Gastrocnemius medialis (tissue), 4 donors: ENCODE results near the gene ADAM21. TPM values are rescaled to one million over a fixed set of nuclear protein-coding genes. Genes with fewer than 3 reads are reported as not detected.
"Not testable (repeated sequence)": the region's sequence is repeated elsewhere in the genome, so short reads cannot be mapped to it uniquely, and the experiment has no call there.

ENCODE experiments used
- ATAC-seq, 2 donors: fragments of 150-250 bp; one replicate each; pipeline ENCODE4 v1.9.1; 2016
- DNase-seq, 2 donors: peaks; one replicate each; pipeline ENCODE4 v3.0.0-alpha.2; 2019
- H3K27ac ChIP-seq, 4 donors: fragments of 200-600 bp; sonication (generic); 1 replicate in 1 of 4; 2 replicates in 3 of 4; pipeline ENCODE4 v1.5.1; 2016 to 2018; ENCODE audit warnings: mild to moderate bottlenecking in 2 of 4, moderate library complexity in 1 of 4
- H3K27me3 ChIP-seq, 3 donors: fragments of 200-600 bp; sonication (generic) in 2 of 3; 1 replicate in 1 of 3; 2 replicates in 2 of 3; pipeline versions ENCODE4 v1.5.1 to v1.6.0; 2016 to 2019; ENCODE audit warnings: mild to moderate bottlenecking in 1 of 3, moderate library complexity in 1 of 3
- H3K36me3 ChIP-seq, 2 donors: fragments of 200-600 bp; sonication (generic) in 1 of 2; one replicate each; pipeline ENCODE4 v1.5.1; 2017 to 2018
- H3K4me1 ChIP-seq, 2 donors: fragments of 200-600 bp; sonication (generic) in 1 of 2; one replicate each; pipeline ENCODE4 v1.5.1; 2016 to 2017; ENCODE audit warnings: mild to moderate bottlenecking in 2 of 2
- H3K4me3 ChIP-seq, 4 donors: fragments of 200-600 bp; sonication (generic) in 3 of 4; 1 replicate in 1 of 4; 2 replicates in 3 of 4; pipeline ENCODE4 v1.5.1; 2016 to 2019; ENCODE audit warnings: mild to moderate bottlenecking in 2 of 4
- H3K9me3 ChIP-seq, 3 donors: fragments of 200-600 bp; sonication (generic) in 2 of 3; 1 replicate in 1 of 3; 2 replicates in 2 of 3; pipeline ENCODE4 v1.5.1; 2016 to 2019
- POLR2A ChIP-seq, 2 donors: fragments of 450-650 bp; IDR thresholded peaks; one replicate each; pipeline ENCODE4 v1.6.1; 2017; ENCODE audit warnings: antibody characterized with exemption in 2 of 2, mild to moderate bottlenecking in 2 of 2, moderate library complexity in 2 of 2
- in situ Hi-C, 4 donors: fragments of 200-750 bp; cut with MboI; loops; one replicate each; pipeline versions ENCODE4 v1.15.0 to v1.8.0; 2017; ENCODE audit warnings: low sequenced_read_pairs in 4 of 4
- intact Hi-C: fragments of 100-400 bp; cut with DNase I; formaldehyde crosslinking; loops from one replicate; pipeline ENCODE4 v1.15.1; 2023; ENCODE audit warnings: low total_unique reads
- total RNA-seq, 4 donors: library from RNA; depleted of rRNA; stranded (reverse); fragments of >200 nt; gene quantifications; one replicate each; pipeline versions ENCODE4 v1.1.0 to v1.2.3, GENCODE V29; 2016
- TF ChIP-seq, protein P1 (sequence below), 5 experiments: fragments of 450-650 bp in 3 of 5; fragments of 200-600 bp in 2 of 5; sonication (generic) in 2 of 5; IDR thresholded peaks in 4 of 5; conservative IDR thresholded peaks in 1 of 5; 1 replicate in 4 of 5; 2 replicates in 1 of 5; pipeline ENCODE4 v1.5.1; 2016 to 2019; ENCODE audit warnings: antibody characterized with exemption in 5 of 5, mild to moderate bottlenecking in 3 of 5, moderate library complexity in 3 of 5

ADAM21 gene
- total RNA-seq, 4 donors from 2014 or later: 0.24 TPM; not detected in 3

- Histone ChIP-seq H3K36me3 (no peaks in the 10 kb centered on the region), H3K4me1 (no peaks in the 10 kb centered on the region), H3K27me3 (no peaks in the 10 kb centered on the region), H3K9me3 (no peaks in the 10 kb centered on the region), H3K27ac (no peak overlapping the region), H3K4me3 (no peak overlapping the region)
- ATAC-seq: no peak
- intact Hi-C loops: no loop called here
- no peak for TF ChIP-seq POLR2A (IDR thresholded peaks at IDR 0.05)
- TF ChIP-seq, protein P1, sequence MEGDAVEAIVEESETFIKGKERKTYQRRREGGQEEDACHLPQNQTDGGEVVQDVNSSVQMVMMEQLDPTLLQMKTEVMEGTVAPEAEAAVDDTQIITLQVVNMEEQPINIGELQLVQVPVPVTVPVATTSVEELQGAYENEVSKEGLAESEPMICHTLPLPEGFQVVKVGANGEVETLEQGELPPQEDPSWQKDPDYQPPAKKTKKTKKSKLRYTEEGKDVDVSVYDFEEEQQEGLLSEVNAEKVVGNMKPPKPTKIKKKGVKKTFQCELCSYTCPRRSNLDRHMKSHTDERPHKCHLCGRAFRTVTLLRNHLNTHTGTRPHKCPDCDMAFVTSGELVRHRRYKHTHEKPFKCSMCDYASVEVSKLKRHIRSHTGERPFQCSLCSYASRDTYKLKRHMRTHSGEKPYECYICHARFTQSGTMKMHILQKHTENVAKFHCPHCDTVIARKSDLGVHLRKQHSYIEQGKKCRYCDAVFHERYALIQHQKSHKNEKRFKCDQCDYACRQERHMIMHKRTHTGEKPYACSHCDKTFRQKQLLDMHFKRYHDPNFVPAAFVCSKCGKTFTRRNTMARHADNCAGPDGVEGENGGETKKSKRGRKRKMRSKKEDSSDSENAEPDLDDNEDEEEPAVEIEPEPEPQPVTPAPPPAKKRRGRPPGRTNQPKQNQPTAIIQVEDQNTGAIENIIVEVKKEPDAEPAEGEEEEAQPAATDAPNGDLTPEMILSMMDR (IDR thresholded peaks at IDR 0.05 in 4 of 5, conservative IDR thresholded peaks at IDR 0.05 in 1 of 5): no peak
- no peak for DNase-seq
- in situ Hi-C loops: no loop called here
These were observed 16.8 kb downstream of the ADAM21 start for GRCh38 chr14:70468731-70469130.

DNA sequence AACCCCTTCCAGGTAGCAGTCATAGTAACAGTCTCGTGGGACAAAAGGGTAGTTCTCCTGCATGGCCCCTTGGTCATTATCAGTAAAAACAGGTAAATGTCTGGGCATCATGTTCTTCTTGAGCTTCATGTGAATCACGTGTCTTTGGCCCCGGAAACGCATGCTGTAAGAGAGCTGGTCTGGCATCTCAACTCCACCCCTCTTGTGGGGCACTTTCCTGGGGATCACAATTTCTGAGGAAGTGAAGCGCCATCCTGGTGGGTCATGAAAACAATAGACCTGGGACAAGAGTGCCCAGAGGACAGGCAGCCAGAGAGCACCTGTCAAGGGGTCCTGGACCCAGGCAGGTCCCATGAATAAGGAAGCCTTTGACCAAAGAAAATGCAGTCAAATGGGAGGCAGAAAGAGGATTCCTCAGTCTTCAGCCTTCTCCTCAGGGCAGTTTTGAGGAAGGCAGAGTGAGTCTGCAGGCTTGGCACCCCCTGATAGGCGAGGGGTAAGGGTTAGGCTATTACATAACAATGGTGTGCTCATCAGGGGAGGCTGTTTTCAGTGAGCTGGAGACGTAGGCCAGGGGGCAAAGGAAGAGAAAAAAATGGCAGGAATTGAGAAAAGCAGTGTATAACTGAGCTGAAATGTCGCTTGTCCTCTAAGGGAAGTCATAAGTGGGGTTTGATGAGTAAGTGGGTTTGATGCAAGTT lies 19.0 kb downstream of the ADAM21 start:
- H3K9me3 ChIP-seq, H3K36me3 ChIP-seq, H3K27me3 ChIP-seq, intact Hi-C loops, H3K4me1 ChIP-seq, DNase-seq, H3K4me3 ChIP-seq, H3K27ac ChIP-seq, in situ Hi-C loops, ATAC-seq: not testable (repeated sequence)

DNA sequence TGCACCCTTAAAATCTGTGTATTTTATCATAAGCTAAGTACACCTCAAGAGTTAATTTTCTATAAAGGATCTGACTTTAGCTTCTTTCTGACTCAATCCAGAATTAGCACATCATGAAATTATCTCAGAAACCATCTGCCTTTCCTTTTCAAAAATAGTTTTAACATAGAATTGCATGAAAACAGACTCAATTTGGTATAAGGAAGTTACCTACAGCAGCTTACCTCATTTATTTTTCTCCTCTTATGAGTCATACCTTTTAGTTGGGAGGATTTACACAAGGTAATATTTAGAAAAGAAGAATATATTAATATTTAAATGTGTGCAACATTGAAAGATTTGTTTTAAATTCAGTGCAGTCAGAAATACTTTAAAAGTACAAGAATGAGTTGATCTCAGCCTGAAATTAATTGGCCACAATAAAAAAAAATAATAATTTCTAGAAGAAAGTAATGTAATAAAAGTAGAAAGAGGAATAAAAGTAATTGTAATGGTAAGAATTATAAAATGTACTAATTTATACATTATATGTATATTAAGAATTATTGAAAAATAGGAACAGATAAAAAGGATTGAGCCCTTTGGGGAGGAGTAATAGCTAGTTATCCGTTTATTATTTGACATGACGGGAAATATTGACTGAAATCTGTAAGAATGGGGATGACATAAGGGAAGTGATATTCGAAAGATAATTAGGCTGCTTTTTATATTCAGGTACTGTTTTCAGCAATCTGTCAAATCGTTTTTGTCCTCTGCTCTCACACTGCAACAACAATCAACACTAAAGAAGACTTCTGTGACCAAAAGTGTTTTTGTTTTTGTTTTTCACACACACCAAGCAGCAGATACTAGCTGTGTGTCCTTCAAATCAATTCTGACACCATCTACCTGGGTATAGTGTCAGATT lies 20.5 kb downstream of the ADAM21 start:
- intact Hi-C loops (no loop called here), in situ Hi-C loops (no loop called here)
- H3K27me3 ChIP-seq: no peaks in the 10 kb centered on the region
- ATAC-seq: no peak
- no peak overlapping the region for H3K4me3 ChIP-seq
- no peak overlapping the region for H3K27ac ChIP-seq
- H3K4me1 ChIP-seq: no peaks in the 10 kb centered on the region
- DNase-seq: no peak
- no peaks in the 10 kb centered on the region for H3K36me3 ChIP-seq
- TF ChIP-seq, protein P1 (IDR thresholded peaks at IDR 0.05 in 4 of 5, conservative IDR thresholded peaks at IDR 0.05 in 1 of 5): no peak
- TF ChIP-seq POLR2A (IDR thresholded peaks at IDR 0.05): no peak
- no peaks in the 10 kb centered on the region for H3K9me3 ChIP-seq

- no peak for DNase-seq
- intact Hi-C loops (no loop called here), in situ Hi-C loops (no loop called here)
- no peaks in the 10 kb centered on the region for H3K9me3 ChIP-seq
- no peaks in the 10 kb centered on the region for H3K4me1 ChIP-seq
- H3K36me3 ChIP-seq: no peaks in the 10 kb centered on the region
- no peak for TF ChIP-seq POLR2A (IDR thresholded peaks at IDR 0.05)
- TF ChIP-seq, protein P1 (IDR thresholded peaks at IDR 0.05 in 4 of 5, conservative IDR thresholded peaks at IDR 0.05 in 1 of 5): no peak
- ATAC-seq: no peak
- no peaks in the 10 kb centered on the region for H3K27me3 ChIP-seq
- H3K4me3 ChIP-seq: no peak overlapping the region
- H3K27ac ChIP-seq: no peak overlapping the region
These were observed 21.9 kb downstream of the ADAM21 start for GRCh38 chr14:70473825-70474224.

DNA sequence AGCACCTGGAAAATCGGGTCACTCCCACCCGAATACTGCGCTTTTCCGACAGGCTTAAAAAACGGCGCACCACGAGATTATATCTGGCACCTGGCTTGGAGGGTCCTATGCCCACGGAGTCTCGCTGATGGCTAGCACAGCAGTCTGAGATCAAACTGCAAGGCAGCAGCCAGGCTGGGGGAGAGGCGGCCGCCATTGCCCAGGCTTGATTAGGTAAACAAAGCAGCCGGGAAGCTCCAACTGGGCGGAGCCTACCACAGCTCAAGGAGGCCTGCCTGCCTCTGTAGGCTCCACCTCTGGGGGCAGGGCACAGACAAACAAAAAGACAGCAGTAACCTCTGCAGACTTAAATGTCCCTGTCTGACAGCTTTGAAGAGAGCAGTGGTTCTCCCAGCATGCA lies 23.5 kb downstream of the ADAM21 start:
- ATAC-seq, DNase-seq, H3K27me3 ChIP-seq, H3K36me3 ChIP-seq, H3K27ac ChIP-seq, in situ Hi-C loops, H3K9me3 ChIP-seq, H3K4me1 ChIP-seq, H3K4me3 ChIP-seq, intact Hi-C loops: not testable (repeated sequence)

- H3K36me3 ChIP-seq, H3K27ac ChIP-seq, intact Hi-C loops, in situ Hi-C loops, H3K4me1 ChIP-seq, H3K4me3 ChIP-seq, H3K27me3 ChIP-seq, H3K9me3 ChIP-seq, DNase-seq, ATAC-seq: not testable (repeated sequence)
These were observed 25.6 kb downstream of the ADAM21 start for GRCh38 chr14:70477356-70478105.
